Endodermal cell (in vitro differentiated cells): ENCODE measurements around the gene PRDM2. TPM values are rescaled to one million over a fixed set of nuclear protein-coding genes. Genes with fewer than 3 reads are reported as not detected.

Experiments used
- DNase-seq: peaks from one replicate; pipeline ENCODE4 v3.0.0-alpha.2; 2017
- H3K27ac ChIP-seq: 2 replicates; pipeline ENCODE4 v1.5.1; 2013; ENCODE audit warnings: mild to moderate bottlenecking, low read depth, low read length, moderate library complexity
- H3K27me3 ChIP-seq: 2 replicates; pipeline ENCODE4 v1.6.1; 2013; ENCODE audit warnings: mild to moderate bottlenecking, low read length, moderate library complexity; ENCODE audit not compliant: insufficient read depth, control insufficient read depth, poor library complexity, severe bottlenecking
- H3K36me3 ChIP-seq: 2 replicates; pipeline ENCODE4 v1.7.0; 2013; ENCODE audit warnings: mild to moderate bottlenecking, low read length, moderate library complexity; ENCODE audit not compliant: control insufficient read depth, insufficient read depth
- H3K4me1 ChIP-seq: one replicate; pipeline ENCODE4 v1.7.0; 2013; ENCODE audit warnings: low read length; ENCODE audit not compliant: control insufficient read depth, insufficient read depth
- H3K4me3 ChIP-seq: 2 replicates; pipeline ENCODE4 v1.5.1; 2013; ENCODE audit warnings: mild to moderate bottlenecking, low read length, moderate library complexity
- H3K9ac ChIP-seq: 2 replicates; pipeline ENCODE4 v1.6.1; 2013; ENCODE audit warnings: mild to moderate bottlenecking, low read length, moderate library complexity; ENCODE audit not compliant: poor library complexity, severe bottlenecking; ENCODE audit errors: extremely low read depth
- H3K9me3 ChIP-seq: 2 replicates; pipeline ENCODE4 v1.6.1; 2013; ENCODE audit warnings: mild to moderate bottlenecking, low read length, moderate library complexity; ENCODE audit not compliant: control insufficient read depth
- H3K27ac Mint-ChIP-seq: 2 replicates; pipeline ENCODE4 v1.8.0; 2020; ENCODE audit warnings: mixed read lengths
- H3K27me3 Mint-ChIP-seq: 2 replicates; pipeline ENCODE4 v1.8.0; 2021; ENCODE audit warnings: mild to moderate bottlenecking, mixed read lengths; ENCODE audit not compliant: insufficient read depth
- H3K36me3 Mint-ChIP-seq: 2 replicates; pipeline ENCODE4 v1.8.0; 2020; ENCODE audit warnings: low read depth, mixed read lengths
- H3K4me1 Mint-ChIP-seq: 2 replicates; pipeline ENCODE4 v1.8.0; 2020; ENCODE audit warnings: mixed read lengths
- H3K4me3 Mint-ChIP-seq: 2 replicates; pipeline ENCODE4 v1.8.0; 2020; ENCODE audit warnings: mild to moderate bottlenecking, moderate library complexity, mixed read lengths
- H3K9me3 Mint-ChIP-seq: 2 replicates; pipeline ENCODE4 v1.8.0; 2020; ENCODE audit warnings: mild to moderate bottlenecking, mixed read lengths
- WGBS, 2 experiments: methylation state at CpG; one replicate each; pipeline versions ENCODE4 v1.1.5 to v1.1.7; 2013; ENCODE audit warnings: missing lambda C conversion rate in 2 of 2, mixed read lengths in 1 of 2; ENCODE audit not compliant: insufficient coverage in 1 of 2, insufficient read length in 1 of 2; 5-methylcytosine and 5-hydroxymethylcytosine counted together
- total RNA-seq, 2 donors: library from RNA; stranded (reverse); fragmentation: NEBNext Ultra II Directional in 1 of 2; extraction: Animal tissue kit (Norgen Biotek cat#: 25700) in 1 of 2; gene quantifications; 2 replicates in 1 of 2; 3 replicates in 1 of 2; pipeline ENCODE4 v1.2.1, GENCODE V29; 2021
- TF ChIP-seq, protein P1 (sequence below): fragments of 200-600 bp; sonication (generic); conservative IDR thresholded peaks from 2 replicates; pipeline ENCODE4 v1.5.0; 2021; ENCODE audit warnings: antibody characterized with exemption, mild to moderate bottlenecking

Gene PRDM2
- total RNA-seq, 2 donors from 2014 or later = 29.4 to 35.4 TPM

DNA sequence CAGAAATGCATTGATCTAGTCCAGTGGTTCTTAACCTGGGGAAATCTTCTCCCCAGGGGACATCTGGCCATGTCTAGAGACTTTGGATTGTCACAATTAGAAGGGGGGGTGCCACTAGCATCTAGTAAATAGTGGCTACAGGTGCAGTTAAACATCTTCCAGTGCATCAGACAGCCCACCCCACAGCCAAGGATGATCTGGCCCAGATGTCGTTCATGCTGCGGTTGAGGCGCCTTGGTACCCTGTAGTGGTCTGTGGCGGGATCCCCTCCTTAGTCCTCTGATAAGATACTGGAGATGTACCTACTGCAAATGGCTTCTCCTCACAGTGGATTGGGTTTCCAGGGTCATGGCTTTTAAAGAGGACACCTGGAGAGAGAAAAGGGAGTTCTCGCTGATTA is 69.8 kb downstream of the PRDM2 start:
- Histone ChIP-seq H3K4me3 (no peak overlapping the region), H3K27me3 (no peaks in the 10 kb centered on the region), H3K27ac (no peak overlapping the region), H3K9me3 (no peaks in the 10 kb centered on the region), H3K9ac (no peak overlapping the region), H3K4me1 (peaks cover 2% of the 10 kb centered on the region), H3K36me3 (peaks cover 20% of the 10 kb centered on the region)
- Mint-ChIP-seq H3K27ac (no peak overlapping the region), H3K36me3 (peaks cover 13% of the 10 kb centered on the region), H3K27me3 (no peaks in the 10 kb centered on the region), H3K9me3 (no peaks in the 10 kb centered on the region), H3K4me1 (peaks cover 18% of the 10 kb centered on the region), H3K4me3 (no peak overlapping the region)
- 83 to 100% methylated on average over 4 to 5 of the region's 5 CpGs for WGBS, 2 experiments
- DNase-seq = no peak
- TF ChIP-seq, protein P1, sequence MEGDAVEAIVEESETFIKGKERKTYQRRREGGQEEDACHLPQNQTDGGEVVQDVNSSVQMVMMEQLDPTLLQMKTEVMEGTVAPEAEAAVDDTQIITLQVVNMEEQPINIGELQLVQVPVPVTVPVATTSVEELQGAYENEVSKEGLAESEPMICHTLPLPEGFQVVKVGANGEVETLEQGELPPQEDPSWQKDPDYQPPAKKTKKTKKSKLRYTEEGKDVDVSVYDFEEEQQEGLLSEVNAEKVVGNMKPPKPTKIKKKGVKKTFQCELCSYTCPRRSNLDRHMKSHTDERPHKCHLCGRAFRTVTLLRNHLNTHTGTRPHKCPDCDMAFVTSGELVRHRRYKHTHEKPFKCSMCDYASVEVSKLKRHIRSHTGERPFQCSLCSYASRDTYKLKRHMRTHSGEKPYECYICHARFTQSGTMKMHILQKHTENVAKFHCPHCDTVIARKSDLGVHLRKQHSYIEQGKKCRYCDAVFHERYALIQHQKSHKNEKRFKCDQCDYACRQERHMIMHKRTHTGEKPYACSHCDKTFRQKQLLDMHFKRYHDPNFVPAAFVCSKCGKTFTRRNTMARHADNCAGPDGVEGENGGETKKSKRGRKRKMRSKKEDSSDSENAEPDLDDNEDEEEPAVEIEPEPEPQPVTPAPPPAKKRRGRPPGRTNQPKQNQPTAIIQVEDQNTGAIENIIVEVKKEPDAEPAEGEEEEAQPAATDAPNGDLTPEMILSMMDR = no peak

DNA sequence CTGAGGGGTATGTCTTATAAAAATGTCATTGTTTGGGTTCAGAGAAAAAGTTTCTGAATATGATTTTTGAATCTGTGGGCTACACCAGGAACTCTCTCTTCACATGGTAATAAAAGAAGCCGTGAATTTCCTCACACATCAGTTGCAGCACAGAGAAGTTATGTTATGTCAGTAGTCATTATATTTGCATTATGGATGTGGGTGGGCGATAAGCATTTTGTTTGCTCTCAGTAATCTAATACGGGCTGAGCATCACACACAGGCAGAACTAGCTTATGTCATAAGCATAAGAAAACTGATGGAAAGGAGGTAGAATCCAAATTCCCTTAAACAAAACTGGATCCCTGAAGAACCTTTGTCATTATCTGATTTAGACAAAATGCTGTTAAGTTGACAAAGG is 70.8 kb downstream of the PRDM2 start:
- WGBS, 2 experiments = 96 to 100% methylated on average over 1 to 3 of the region's 3 CpGs

DNA sequence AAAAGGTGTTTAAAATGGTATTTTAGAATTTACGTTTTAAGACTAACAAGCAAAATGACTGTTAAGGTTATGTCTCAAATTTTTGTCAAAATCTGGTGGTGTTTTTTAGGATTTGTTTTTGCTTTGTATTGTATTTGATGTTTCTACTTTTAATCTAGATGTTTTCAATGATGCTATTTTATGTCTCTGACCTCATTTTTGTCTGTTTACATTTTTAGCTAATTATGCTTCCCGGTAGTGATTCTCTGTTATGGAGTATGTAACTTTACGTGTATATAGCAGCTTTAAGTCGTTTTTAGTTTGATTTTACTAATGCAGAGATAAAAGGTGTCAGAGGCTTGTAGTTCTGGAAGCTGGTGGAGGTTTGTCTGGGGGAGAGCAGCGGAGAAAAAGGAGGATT is 71.8 kb downstream of the PRDM2 start:
- no peak overlapping the region for H3K4me3 ChIP-seq
- peaks cover 2% of the 10 kb centered on the region for H3K4me1 ChIP-seq
- Mint-ChIP-seq H3K9me3 (no peaks in the 10 kb centered on the region), H3K4me1 (peaks cover 14% of the 10 kb centered on the region), H3K27me3 (no peaks in the 10 kb centered on the region), H3K27ac (no peak overlapping the region), H3K36me3 (peaks cover 8% of the 10 kb centered on the region), H3K4me3 (no peak overlapping the region)
- H3K9me3 ChIP-seq = no peaks in the 10 kb centered on the region
- no peak overlapping the region for H3K27ac ChIP-seq
- DNase-seq = no peak
- H3K9ac ChIP-seq = no peak overlapping the region
- H3K27me3 ChIP-seq = no peaks in the 10 kb centered on the region
- H3K36me3 ChIP-seq = peaks cover 25% of the 10 kb centered on the region
- 87 to 91% methylated on average over 5 of the region's 5 CpGs for WGBS, 2 experiments
- TF ChIP-seq, protein P1 = no peak

More for the DNA sequence above, 70.8 kb downstream of the PRDM2 start:
- no peak for DNase-seq
- no peaks in the 10 kb centered on the region for H3K9me3 ChIP-seq
- H3K36me3 ChIP-seq = peaks cover 25% of the 10 kb centered on the region
- TF ChIP-seq, protein P1 = no peak
- Mint-ChIP-seq H3K36me3 (peaks cover 13% of the 10 kb centered on the region), H3K9me3 (no peaks in the 10 kb centered on the region), H3K4me1 (peaks cover 14% of the 10 kb centered on the region), H3K27me3 (no peaks in the 10 kb centered on the region), H3K4me3 (no peak overlapping the region), H3K27ac (no peak overlapping the region)
- no peaks in the 10 kb centered on the region for H3K27me3 ChIP-seq
- peaks cover 2% of the 10 kb centered on the region for H3K4me1 ChIP-seq
- H3K4me3 ChIP-seq = no peak overlapping the region
- H3K27ac ChIP-seq = no peak overlapping the region
- no peak overlapping the region for H3K9ac ChIP-seq
